ENCODE data around the gene PRR3.
"Not testable (repeated sequence)": the region's sequence is repeated elsewhere in the genome, so short reads cannot be mapped to it uniquely, and the experiment has no call there.

The PRR3 gene

DNA sequence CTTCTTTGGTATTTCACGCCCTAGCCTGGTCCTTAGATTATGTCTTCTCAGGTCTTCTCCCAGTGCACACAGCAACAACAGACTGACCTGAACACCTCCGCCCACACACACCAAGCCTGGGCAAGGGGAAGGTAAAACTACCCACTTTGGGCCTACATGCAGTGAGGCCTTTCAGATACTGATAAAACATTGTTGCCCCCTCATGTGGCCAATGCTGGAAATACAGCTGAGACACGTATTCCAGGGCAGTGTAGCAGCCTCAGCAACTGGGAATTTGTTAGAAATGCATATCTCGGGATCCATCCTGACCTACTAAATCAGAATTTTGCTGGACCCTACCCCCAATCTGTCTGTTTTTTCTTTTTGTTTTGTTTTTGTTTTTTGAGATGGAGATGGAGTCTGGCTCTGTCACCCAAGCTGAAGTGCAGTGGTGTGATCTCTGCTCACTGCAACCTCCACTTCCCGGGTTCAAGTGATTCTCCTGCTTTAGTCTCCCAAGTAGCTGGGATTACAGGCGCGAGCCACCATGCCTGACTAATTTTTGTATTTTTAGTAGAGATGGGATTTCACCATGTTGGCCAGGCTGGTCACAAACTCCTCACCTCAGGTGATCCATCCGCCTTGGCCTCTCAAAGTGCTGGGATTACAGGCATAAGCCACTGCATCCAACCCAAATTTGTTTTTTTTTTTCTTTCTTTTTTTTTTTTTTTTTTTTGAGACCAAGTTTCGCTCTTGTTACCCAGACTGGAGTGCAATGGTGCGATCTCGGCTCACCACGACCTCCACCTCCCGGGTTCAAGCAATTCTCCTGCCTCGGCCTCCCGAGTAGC, 40.4 kb downstream of the PRR3 start:
- DNase-seq (peak; percentile 76 to 88 (median 83)), ATAC-seq (replicated peaks) (peak; percentile 83)
- H3K27me3 Mint-ChIP-seq, H3K9me3 Mint-ChIP-seq, H3K4me3 Mint-ChIP-seq: not testable (repeated sequence)
- Mint-ChIP-seq H3K36me3 (ENCODE audit: insufficient read depth) (peaks cover 50% of the 10 kb centered on the region), H3K27ac (peak overlapping the region; percentile 44 to 76), H3K4me1 (ENCODE audit: low read depth in 2 of 2) (peaks cover 14 to 20% of the 10 kb centered on the region in 2 donors)

DNA sequence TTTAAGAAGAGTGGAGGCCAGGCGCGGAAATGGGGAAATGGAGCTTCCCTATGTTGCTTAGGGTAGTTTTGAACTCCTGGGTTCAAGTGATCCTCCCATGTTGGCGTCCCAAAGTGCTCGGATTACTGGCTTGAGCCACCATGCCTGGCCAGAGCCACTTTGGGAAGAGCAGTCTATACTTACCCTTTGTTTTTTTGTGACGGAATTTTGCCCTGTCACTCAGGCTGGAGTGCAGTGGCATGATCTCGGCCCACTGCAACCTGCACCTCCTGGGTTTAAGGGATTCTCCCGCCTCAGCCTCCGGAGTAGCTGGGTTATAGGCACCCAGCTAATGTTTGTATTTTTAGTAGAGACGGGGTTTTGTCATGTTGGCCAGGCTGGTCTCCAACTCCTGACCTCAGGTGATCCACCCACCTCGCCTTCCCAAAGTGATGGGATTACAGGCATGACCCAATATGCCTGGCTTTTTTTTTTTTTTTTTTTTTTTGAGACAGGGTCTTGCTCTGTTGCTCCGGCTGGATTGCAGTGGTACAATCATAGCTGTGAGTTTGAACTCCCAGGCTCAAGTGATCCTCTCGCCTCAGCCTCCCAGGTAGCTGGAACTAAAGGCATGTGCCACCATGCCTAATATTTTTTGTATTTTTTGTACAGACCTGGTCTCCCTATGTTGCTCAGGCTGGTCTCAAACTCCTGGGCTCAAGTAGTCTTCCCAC, 42.0 kb downstream of the PRR3 start:
- no peak for ATAC-seq (replicated peaks)
- Mint-ChIP-seq H3K4me3 (no peak overlapping the region), H3K9me3 (no peaks in the 10 kb centered on the region), H3K4me1 (ENCODE audit: low read depth in 2 of 2) (peaks cover 17 to 30% of the 10 kb centered on the region in 2 donors), H3K36me3 (ENCODE audit: insufficient read depth) (peaks cover 59% of the 10 kb centered on the region), H3K27ac (peak overlapping the region; percentile 49 to 63), H3K27me3 (no peaks in the 10 kb centered on the region)
- no peak for DNase-seq

DNA sequence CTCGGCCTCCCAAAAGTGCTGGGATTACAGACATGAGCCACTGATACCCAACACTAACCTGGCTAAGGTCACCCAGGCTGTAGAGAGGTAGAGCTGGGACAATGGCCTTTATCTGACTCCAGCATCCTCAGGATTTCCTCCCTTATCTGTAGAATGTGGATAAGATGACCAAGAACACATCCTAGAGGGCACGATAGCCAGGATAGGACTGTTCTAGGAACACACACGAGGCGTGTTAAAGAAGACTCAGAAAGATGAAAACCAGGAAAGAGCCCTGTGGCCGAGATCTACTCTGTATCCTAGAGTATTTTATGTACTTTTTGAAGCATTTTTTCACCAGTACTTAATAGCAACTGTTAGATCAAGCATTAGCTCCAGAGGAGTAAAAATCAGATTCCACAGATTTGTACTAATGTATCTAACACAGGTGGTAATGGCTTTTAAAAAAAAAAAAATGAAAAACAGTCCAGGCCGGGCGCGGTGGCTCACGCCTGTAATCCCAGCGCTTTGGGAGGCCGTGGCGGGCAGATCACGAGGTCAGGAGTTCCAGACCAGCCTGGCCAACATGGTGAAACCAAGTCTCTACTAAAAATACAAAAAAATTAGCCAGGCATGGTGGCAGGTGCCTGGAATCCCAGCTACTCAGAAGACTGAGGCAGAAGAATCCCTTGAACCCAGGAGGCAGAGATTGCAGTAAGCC, 42.7 kb downstream of the PRR3 start:
- no peaks in the 10 kb centered on the region for H3K27me3 Mint-ChIP-seq
- H3K9me3 Mint-ChIP-seq, result no peaks in the 10 kb centered on the region
- peaks cover 61% of the 10 kb centered on the region for H3K36me3 Mint-ChIP-seq (ENCODE audit: insufficient read depth)
- no peak for ATAC-seq (replicated peaks)
- peaks cover 17 to 34% of the 10 kb centered on the region in 2 donors for H3K4me1 Mint-ChIP-seq (ENCODE audit: low read depth in 2 of 2)
- no peak for DNase-seq
- H3K4me3 Mint-ChIP-seq, result no peak overlapping the region
- H3K27ac Mint-ChIP-seq, result peak overlapping the region; percentile 49 to 91

DNA sequence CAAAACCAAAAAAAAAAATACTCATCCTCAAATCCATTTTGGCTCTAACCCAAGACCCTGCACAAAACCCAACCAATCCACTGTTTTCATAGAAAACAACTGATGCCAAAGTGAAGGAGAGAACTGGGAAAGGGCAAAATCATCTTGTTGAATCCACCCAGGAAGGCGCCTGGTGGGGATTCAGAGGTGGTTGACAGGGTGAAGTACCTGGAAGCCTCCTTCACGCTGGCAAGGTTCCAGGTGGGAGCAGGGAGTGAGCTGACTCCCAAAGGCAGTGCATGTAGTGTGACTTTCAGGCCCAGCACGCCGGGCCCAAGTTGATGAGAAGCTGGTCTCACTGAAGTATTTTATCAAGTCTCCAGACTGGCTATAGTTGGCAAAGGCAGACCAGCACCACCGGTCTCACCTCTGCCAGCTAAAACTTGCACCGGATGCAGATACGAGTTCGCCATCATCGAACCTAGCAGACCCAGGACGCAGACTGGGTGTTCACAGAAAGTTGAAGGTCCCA, 43.4 kb downstream of the PRR3 start:
- Mint-ChIP-seq H3K9me3 (no peaks in the 10 kb centered on the region), H3K27ac (peak overlapping the region; percentile 49 to 91), H3K4me1 (ENCODE audit: low read depth in 2 of 2) (peaks cover 17 to 34% of the 10 kb centered on the region in 2 donors), H3K4me3 (peak overlapping the region in 1 of 2 donors; percentile 17), H3K36me3 (ENCODE audit: insufficient read depth) (peaks cover 66% of the 10 kb centered on the region), H3K27me3 (no peaks in the 10 kb centered on the region)
- ATAC-seq (replicated peaks) (no peak), DNase-seq (no peak)

DNA sequence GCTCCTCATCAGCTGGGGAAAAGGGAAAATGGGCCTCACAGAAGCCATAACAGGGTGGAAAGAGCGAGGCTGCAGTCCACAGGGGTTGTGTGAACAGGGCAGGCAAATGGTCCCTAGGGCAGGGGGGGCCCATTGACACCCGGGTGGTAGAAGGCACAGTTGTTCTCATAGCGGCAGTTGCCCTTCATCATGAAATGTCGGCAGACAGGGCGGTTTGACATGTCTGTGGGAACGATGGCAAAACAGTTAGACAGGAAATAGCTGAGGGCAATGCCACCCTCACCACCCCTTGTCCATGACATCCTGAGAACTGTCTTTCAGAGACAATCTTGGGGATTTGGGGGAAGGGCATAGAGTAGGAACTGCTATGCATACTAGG, 44.3 kb downstream of the PRR3 start:
- DNase-seq (peak; percentile 26 to 35 (median 27)), ATAC-seq (replicated peaks) (peak; percentile 74)
- Mint-ChIP-seq H3K4me3 (peak overlapping the region; percentile 6 to 29), H3K36me3 (ENCODE audit: insufficient read depth) (peaks cover 75% of the 10 kb centered on the region), H3K27me3 (no peaks in the 10 kb centered on the region), H3K9me3 (no peaks in the 10 kb centered on the region), H3K27ac (peak overlapping the region; percentile 84 to 91), H3K4me1 (ENCODE audit: low read depth in 2 of 2) (peaks cover 20 to 34% of the 10 kb centered on the region in 2 donors)

- Mint-ChIP-seq H3K4me3 (peak overlapping the region in 1 of 2 donors; percentile 29), H3K9me3 (no peaks in the 10 kb centered on the region), H3K4me1 (ENCODE audit: low read depth in 2 of 2) (peaks cover 19 to 34% of the 10 kb centered on the region in 2 donors), H3K27me3 (no peaks in the 10 kb centered on the region), H3K27ac (peak overlapping the region; percentile 84 to 91), H3K36me3 (ENCODE audit: insufficient read depth) (peaks cover 81% of the 10 kb centered on the region)
- DNase-seq (no peak), ATAC-seq (replicated peaks) (no peak)
These were observed 44.9 kb downstream of the PRR3 start for GRCh38 chr6:30601815-30602641.

- Mint-ChIP-seq H3K4me3 (no peak overlapping the region), H3K36me3 (ENCODE audit: insufficient read depth) (peaks cover 93% of the 10 kb centered on the region), H3K27ac (peak overlapping the region in 1 of 2 donors; percentile 70), H3K27me3 (no peaks in the 10 kb centered on the region), H3K9me3 (no peaks in the 10 kb centered on the region), H3K4me1 (ENCODE audit: low read depth in 2 of 2) (peaks cover 21 to 35% of the 10 kb centered on the region in 2 donors)
- ATAC-seq (replicated peaks) (no peak), DNase-seq (no peak)
These were observed 46.9 kb downstream of the PRR3 start for GRCh38 chr6:30603961-30604360.

- ATAC-seq (replicated peaks) (no peak), DNase-seq (no peak)
- H3K4me3 Mint-ChIP-seq, result no peak overlapping the region
- no peaks in the 10 kb centered on the region for H3K9me3 Mint-ChIP-seq
- H3K36me3 Mint-ChIP-seq (ENCODE audit: insufficient read depth), result peaks cover 68% of the 10 kb centered on the region
- peaks cover 47 to 55% of the 10 kb centered on the region in 2 donors for H3K4me1 Mint-ChIP-seq (ENCODE audit: low read depth in 2 of 2)
- no peaks in the 10 kb centered on the region for H3K27me3 Mint-ChIP-seq
- H3K27ac Mint-ChIP-seq, result peak overlapping the region; percentile 87 to 92
These were observed 53.0 kb downstream of the PRR3 start for GRCh38 chr6:30610065-30610464.

- Mint-ChIP-seq H3K4me3 (no peak overlapping the region), H3K9me3 (no peaks in the 10 kb centered on the region), H3K4me1 (ENCODE audit: low read depth in 2 of 2) (peaks cover 50 to 55% of the 10 kb centered on the region in 2 donors), H3K27me3 (no peaks in the 10 kb centered on the region), H3K27ac (peak overlapping the region; percentile 87 to 92), H3K36me3 (ENCODE audit: insufficient read depth) (peaks cover 68% of the 10 kb centered on the region)
- DNase-seq, result no peak
- no peak for ATAC-seq (replicated peaks)
These were observed 54.2 kb downstream of the PRR3 start for GRCh38 chr6:30611150-30611855.

GRCh38 chr6:30611856-30612194, 54.7 kb downstream of the PRR3 start:
- Mint-ChIP-seq H3K27ac (peak overlapping the region; percentile 87 to 92), H3K27me3 (no peaks in the 10 kb centered on the region), H3K4me1 (ENCODE audit: low read depth in 2 of 2) (peaks cover 49 to 55% of the 10 kb centered on the region in 2 donors), H3K36me3 (ENCODE audit: insufficient read depth) (peaks cover 68% of the 10 kb centered on the region), H3K9me3 (no peaks in the 10 kb centered on the region), H3K4me3 (no peak overlapping the region)
- ATAC-seq (replicated peaks), result no peak
- DNase-seq, result no peak

- H3K27ac Mint-ChIP-seq, result peak overlapping the region; percentile 87 to 92
- H3K9me3 Mint-ChIP-seq, result no peaks in the 10 kb centered on the region
- peaks cover 68% of the 10 kb centered on the region for H3K36me3 Mint-ChIP-seq (ENCODE audit: insufficient read depth)
- no peak overlapping the region for H3K4me3 Mint-ChIP-seq
- DNase-seq, result no peak
- H3K4me1 Mint-ChIP-seq (ENCODE audit: low read depth in 2 of 2), result peaks cover 51 to 58% of the 10 kb centered on the region in 2 donors
- ATAC-seq (replicated peaks), result no peak
- H3K27me3 Mint-ChIP-seq, result no peaks in the 10 kb centered on the region
These were observed 55.1 kb downstream of the PRR3 start for GRCh38 chr6:30612213-30612612.

- DNase-seq, result no peak
- Mint-ChIP-seq H3K27ac (peak overlapping the region; percentile 87 to 100), H3K27me3 (no peaks in the 10 kb centered on the region), H3K4me3 (no peak overlapping the region), H3K4me1 (ENCODE audit: low read depth in 2 of 2) (peaks cover 47 to 53% of the 10 kb centered on the region in 2 donors), H3K36me3 (ENCODE audit: insufficient read depth) (peaks cover 68% of the 10 kb centered on the region), H3K9me3 (no peaks in the 10 kb centered on the region)
- no peak for ATAC-seq (replicated peaks)
These were observed 55.7 kb downstream of the PRR3 start for GRCh38 chr6:30612687-30613248.
